ENCODE results near the gene LRRC28. TPM values are rescaled to one million over a fixed set of nuclear protein-coding genes. Genes with fewer than 3 reads are reported as not detected.
"Not testable (repeated sequence)": the region's sequence is repeated elsewhere in the genome, so short reads cannot be mapped to it uniquely, and the experiment has no call there.

Gene LRRC28
- total RNA-seq, 1 donor from 2014 or later, result 24.9 TPM

- DNase-seq (ENCODE audit: low spot score in 2 of 2), result no peak
- FAIRE-seq, result no peak
These were observed 133.9 kb downstream of the LRRC28 start for GRCh38 chr15:99385005-99385669.

- DNase-seq (ENCODE audit: low spot score in 2 of 2), result no peak
- FAIRE-seq, result no peak
These were observed 134.6 kb downstream of the LRRC28 start for GRCh38 chr15:99385865-99386264.

DNA sequence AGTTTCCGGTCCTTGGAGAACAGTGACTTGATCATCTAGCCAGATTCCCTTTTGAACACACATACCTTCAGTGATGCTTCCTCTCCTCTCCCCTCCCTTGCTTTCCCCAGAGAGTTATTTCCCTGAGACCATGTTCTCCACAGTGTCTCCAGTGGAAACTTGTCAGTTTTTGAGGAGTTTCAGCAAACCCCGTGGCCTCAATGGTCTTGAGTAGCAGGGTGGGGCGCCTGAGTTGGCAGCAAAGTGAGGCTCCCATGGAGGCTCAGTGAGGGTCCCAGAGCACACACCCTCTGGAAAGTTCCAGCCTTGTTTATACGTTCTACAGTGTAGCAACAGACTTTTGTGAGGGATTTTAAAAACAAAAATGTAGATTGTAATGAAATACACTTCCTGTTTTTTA, 135.1 kb downstream of the LRRC28 start:
- FAIRE-seq (no peak), DNase-seq (ENCODE audit: low spot score in 2 of 2) (no peak)

DNA sequence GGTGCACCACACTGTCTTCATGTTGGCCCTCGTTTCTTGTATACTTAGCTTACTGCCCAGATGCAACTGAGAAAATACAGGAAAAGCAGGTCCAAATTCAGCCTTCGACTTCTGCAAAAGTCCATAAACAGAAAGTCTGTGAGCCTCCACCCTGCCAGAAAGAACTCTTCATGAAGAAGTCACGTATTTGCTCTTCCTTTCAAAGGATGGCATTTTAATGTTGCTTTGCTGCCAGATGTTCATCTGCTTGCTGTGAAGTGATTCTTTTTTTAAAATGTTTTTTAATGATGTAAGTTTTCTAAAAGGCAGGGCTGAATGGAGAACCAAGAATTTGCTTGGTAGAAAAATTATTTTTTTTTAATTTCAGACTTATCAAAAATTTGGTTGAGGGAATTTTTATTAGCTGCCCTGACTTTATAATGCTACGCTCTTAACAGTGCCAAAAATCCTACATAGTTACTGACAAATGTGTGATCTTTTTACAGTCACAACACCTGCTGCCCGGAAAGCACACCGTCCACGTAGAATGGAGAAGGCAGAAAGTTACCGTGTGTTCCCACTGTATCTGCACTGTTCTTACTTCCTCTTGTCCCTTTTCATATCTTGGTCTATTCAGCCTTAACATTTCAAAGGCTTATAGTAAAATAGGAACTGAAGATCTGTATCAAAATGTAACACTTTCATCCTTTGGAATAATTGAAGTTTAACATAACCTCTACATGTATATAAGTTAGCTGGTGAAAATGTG, 136.3 kb downstream of the LRRC28 start:
- no peak for FAIRE-seq
- no peak for DNase-seq (ENCODE audit: low spot score in 2 of 2)

DNA sequence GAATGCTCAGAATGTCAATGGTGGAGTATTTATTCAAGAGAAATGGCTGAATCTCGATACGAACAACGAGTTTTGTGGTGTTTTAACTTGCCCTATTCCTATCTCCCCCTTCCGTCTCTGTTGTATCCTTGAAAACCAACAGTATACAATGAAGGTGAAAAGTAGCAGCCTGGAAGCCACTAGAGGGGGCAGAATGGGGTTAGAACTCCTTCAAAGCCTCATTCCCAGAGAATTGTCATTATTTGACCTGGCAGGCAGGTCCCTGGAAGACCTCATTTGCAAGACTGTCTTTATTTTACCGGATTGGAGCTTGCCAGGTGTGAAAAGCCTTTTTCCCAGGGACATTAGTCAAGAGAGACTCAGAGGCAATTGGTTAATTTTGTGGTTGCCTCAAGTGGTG, 139.4 kb downstream of the LRRC28 start:
- DNase-seq (ENCODE audit: low spot score in 2 of 2), result no peak
- no peak for FAIRE-seq

DNA sequence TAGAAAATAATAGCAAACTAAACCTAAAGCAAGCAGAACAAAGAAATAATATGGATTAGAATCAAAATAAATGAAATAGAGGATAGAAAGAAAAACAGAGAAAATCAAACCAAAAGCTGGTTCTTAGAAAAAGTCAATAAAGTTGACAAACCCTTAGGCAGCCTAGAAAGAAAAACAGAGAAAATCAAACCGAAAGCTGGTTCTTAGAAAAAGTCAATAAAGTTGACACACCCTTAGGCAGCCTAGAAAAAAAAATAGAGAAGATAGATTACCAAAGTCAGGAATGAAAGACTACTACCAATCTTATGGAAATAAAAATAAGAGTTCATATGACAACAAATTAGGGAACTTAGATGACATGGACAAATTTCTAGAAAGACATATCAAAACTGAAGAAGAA, 142.4 kb downstream of the LRRC28 start:
- no peak for FAIRE-seq
- no peak for DNase-seq (ENCODE audit: low spot score in 2 of 2)

DNA sequence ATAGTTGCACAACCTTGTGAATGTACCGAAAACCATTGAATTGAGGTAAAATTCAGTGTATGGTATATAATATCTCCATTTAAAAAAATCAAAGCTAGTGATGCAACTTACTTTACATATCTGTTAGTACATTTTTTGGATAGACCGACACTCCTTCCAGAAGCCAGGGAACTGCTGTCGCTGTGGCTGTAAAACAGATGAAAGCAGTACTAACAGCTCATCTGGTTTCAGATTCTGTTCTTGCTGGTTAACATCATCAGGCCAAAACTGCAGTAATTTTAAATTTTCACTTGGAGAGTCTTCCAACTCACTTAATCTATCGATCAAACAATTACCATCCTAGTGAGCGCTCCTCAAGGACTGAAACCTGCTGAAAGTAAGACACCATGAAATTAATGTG, 145.1 kb downstream of the LRRC28 start:
- FAIRE-seq (no peak), DNase-seq (ENCODE audit: low spot score in 2 of 2) (no peak)

GRCh38 chr15:99399061-99399460, 147.8 kb downstream of the LRRC28 start:
- no peak for FAIRE-seq
- DNase-seq (ENCODE audit: low spot score in 2 of 2), result no peak

GRCh38 chr15:99399618-99400017, 148.3 kb downstream of the LRRC28 start:
- DNase-seq (ENCODE audit: low spot score in 2 of 2) (no peak), FAIRE-seq (no peak)

GRCh38 chr15:99401216-99401615, 149.9 kb downstream of the LRRC28 start:
- DNase-seq (ENCODE audit: low spot score in 2 of 2); FAIRE-seq: not testable (repeated sequence)

- DNase-seq (ENCODE audit: low spot score in 2 of 2), result no peak
- FAIRE-seq, result no peak
These were observed 150.9 kb downstream of the LRRC28 start for GRCh38 chr15:99402014-99402729.

- FAIRE-seq, result no peak
- DNase-seq (ENCODE audit: low spot score in 2 of 2), result no peak
These were observed 152.3 kb downstream of the LRRC28 start for GRCh38 chr15:99403597-99403996.

GRCh38 chr15:99404454-99404853, 153.2 kb downstream of the LRRC28 start:
- DNase-seq (ENCODE audit: low spot score in 2 of 2) (no peak), FAIRE-seq (no peak)

DNA sequence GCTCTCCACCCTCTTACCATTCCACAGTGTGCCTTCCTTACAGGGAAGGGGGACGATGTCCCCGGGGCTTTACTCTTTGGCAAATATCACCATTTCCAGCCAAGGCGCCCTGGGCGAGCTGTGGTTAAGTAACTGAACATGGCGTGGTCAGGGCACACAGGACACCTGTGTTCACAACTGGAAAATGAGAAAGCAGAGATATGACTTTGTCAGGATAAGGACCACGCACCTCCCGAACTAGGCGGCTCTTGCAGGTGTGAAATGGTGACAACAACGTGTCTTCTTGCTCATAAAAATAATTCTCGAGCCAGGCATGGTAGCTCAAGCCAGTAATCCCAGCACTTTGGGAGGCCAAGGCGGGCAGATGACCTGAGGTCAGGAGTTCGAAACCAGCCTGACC, 154.8 kb downstream of the LRRC28 start:
- FAIRE-seq (no peak), DNase-seq (ENCODE audit: low spot score in 2 of 2) (no peak)

DNA sequence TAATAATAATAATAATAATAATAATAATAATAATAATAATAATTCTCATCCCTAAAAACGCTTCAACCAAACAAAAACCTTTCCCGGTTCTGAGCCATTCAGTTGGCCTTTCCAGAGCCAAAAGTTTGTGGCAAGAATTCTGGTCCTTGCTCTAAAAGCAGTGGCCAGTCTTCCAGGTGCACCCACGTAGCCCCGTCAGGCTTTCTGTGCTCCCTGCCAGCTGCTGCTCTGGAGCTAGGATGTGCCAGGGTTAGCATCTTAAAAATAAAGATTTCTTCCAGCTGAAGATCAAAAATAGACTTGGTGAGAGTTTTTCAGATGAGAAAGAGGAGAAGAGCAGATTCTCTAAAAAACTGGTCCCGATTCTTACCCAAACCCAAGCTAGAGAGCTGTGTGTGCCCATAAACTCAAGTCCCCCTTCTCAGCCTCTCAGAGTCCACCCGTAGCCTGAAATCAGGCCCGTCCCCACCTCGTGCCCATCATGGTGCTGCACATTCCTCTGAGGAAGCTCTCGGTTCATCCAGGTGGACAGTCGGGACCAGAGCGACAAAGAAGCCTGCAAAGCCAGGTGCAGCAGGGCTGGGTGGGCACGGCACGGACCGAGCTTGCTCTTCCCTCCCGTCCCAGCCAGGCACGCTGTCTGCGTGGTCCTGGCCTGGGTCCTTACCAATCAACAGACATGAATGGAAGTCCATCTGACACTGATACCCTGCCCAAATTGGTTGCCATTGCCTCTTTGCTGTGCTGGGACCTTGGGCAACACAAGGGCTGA, 155.6 kb downstream of the LRRC28 start:
- DNase-seq (ENCODE audit: low spot score in 2 of 2) (no peak), FAIRE-seq (no peak)

DNA sequence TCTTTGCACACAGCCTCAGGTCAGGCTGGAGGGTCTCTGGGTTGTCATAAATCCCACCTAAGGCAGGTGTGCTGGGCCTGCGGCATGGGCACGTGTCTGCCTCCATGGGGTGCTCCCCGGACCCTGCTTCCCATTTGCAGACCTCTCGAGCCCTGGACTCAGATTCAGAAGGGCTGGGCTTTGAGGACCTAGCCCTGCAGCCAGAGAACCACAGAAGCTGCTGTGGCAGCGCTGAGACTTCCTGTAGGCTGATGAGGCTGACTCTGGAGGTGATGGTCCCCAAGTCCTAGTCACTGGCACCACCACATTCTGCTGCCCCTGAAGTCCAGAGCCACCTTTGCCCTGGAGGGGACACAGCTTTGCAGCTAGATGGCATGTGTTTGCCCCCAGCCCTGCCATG, 156.4 kb downstream of the LRRC28 start:
- DNase-seq (ENCODE audit: low spot score in 2 of 2) (no peak), FAIRE-seq (no peak)

GRCh38 chr15:99408236-99409096, 157.2 kb downstream of the LRRC28 start:
- no peak for DNase-seq (ENCODE audit: low spot score in 2 of 2)
- FAIRE-seq, result no peak

- FAIRE-seq (no peak), DNase-seq (ENCODE audit: low spot score in 2 of 2) (peak in 1 of 2 donors; percentile 75)
These were observed 157.8 kb downstream of the LRRC28 start for GRCh38 chr15:99409097-99409473.

GRCh38 chr15:99409560-99409959, 158.3 kb downstream of the LRRC28 start:
- DNase-seq (ENCODE audit: low spot score in 2 of 2) (no peak), FAIRE-seq (no peak)

- FAIRE-seq, result no peak
- DNase-seq (ENCODE audit: low spot score in 2 of 2), result no peak
These were observed 159.2 kb downstream of the LRRC28 start for GRCh38 chr15:99410477-99410876.
